ENCODE measurements around the gene ZNF287. TPM values are rescaled to one million over a fixed set of nuclear protein-coding genes. Genes with fewer than 3 reads are reported as not detected.

Gene ZNF287
- total and polyA plus RNA-seq, 10 of the 15 experiments (the other 5 are each of a cell fraction or from before 2014, with no cell fraction given), result 1.9 to 15.5 (median 4.0) TPM

DNA sequence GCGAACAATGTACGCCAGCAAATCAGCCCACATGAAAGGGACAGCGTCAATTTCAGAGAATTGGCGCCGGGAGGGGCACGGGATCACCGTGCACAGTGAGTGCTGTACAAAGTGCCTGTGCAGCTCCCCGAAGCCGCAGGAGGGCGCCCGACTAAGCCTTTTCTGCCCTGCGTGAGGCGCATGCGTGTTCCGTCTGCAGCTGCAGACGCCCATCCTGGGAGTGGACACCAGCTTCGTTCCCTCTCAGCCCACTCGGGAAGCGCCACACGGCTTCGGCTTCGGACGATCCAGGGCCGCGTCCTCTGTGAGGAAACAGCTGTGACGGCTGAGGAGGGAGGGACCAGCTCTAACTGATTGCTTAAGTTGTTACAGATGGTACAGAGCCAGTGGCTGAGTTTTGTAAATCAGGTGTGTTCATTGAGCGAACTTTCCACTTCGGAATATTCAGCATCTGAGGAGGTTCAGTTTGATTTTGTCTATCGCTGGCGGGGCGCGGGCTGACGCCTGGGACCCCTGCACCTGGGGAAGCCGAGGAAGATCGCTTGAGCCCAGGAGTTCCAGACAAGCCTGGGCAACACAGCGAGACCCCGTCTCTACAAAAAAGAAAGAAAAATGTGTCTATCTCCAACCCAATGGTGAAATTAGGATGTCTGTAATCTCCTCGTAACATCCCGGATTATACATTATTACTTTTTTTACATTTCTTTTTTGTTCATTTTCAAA, 15.4 kb upstream of the ZNF287 start (continued):
- TF ChIP-seq, protein P1, sequence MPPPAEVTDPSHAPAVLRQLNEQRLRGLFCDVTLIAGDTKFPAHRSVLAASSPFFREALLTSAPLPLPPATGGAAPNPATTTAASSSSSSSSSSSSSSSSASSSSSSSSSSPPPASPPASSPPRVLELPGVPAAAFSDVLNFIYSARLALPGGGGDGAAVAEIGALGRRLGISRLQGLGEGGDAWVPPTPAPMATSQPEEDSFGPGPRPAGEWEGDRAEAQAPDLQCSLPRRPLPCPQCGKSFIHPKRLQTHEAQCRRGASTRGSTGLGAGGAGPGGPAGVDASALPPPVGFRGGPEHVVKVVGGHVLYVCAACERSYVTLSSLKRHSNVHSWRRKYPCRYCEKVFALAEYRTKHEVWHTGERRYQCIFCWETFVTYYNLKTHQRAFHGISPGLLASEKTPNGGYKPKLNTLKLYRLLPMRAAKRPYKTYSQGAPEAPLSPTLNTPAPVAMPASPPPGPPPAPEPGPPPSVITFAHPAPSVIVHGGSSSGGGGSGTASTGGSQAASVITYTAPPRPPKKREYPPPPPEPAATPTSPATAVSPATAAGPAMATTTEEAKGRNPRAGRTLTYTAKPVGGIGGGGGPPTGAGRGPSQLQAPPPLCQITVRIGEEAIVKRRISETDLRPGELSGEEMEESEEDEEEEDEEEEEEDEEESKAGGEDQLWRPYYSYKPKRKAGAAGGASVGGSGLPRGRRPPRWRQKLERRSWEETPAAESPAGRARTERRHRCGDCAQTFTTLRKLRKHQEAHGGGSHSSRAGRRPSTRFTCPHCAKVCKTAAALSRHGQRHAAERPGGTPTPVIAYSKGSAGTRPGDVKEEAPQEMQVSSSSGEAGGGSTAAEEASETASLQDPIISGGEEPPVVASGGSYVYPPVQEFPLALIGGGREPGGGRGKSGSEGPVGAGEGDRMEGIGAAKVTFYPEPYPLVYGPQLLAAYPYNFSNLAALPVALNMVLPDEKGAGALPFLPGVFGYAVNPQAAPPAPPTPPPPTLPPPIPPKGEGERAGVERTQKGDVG (CRISPR knock-in tag; IDR thresholded peaks at IDR 0.05), result no peak
- TF ChIP-seq ESRRA (IDR thresholded peaks at IDR 0.05; ENCODE audit: low read length) (no peak), ZNF207 (IDR thresholded peaks at IDR 0.05; ENCODE audit: borderline replicate concordance) (no peak), RB1 (IDR thresholded peaks at IDR 0.05; ENCODE audit: borderline replicate concordance) (no peak), ATF7 (IDR thresholded peaks at IDR 0.05; ENCODE audit: low read depth) (no peak), NFYA (IDR thresholded peaks at IDR 0.05; ENCODE audit: borderline replicate concordance, low read depth, low read length) (no peak), YY1 (IDR thresholded peaks at IDR 0.05; ENCODE audit: low read depth, low read length) (0 out of 2 replicates have a peak, but pooled peaks have one; percentile 21), SRF (IDR thresholded peaks at IDR 0.05; ENCODE audit: low read depth in 2 of 2, low read length in 2 of 2) (no peak), FOXK2 (IDR thresholded peaks at IDR 0.05) (no peak), ZNF24 (IDR thresholded peaks at IDR 0.05) (0 out of 2 replicates have a peak, but pooled peaks have one; percentile 23), POU2F2 (IDR thresholded peaks at IDR 0.05; ENCODE audit: borderline replicate concordance, low read depth, low read length) (0 out of 3 replicates have a peak, but pooled peaks have one; percentile 21), MTA3 (IDR thresholded peaks at IDR 0.05; ENCODE audit: borderline replicate concordance, low read length) (no peak), ZNF217 (IDR thresholded peaks at IDR 0.05) (no peak), MEF2B (IDR thresholded peaks at IDR 0.05; ENCODE audit: partially characterized antibody, poor library complexity, severe bottlenecking) (no peak)
- TF ChIP-seq, protein P2, sequence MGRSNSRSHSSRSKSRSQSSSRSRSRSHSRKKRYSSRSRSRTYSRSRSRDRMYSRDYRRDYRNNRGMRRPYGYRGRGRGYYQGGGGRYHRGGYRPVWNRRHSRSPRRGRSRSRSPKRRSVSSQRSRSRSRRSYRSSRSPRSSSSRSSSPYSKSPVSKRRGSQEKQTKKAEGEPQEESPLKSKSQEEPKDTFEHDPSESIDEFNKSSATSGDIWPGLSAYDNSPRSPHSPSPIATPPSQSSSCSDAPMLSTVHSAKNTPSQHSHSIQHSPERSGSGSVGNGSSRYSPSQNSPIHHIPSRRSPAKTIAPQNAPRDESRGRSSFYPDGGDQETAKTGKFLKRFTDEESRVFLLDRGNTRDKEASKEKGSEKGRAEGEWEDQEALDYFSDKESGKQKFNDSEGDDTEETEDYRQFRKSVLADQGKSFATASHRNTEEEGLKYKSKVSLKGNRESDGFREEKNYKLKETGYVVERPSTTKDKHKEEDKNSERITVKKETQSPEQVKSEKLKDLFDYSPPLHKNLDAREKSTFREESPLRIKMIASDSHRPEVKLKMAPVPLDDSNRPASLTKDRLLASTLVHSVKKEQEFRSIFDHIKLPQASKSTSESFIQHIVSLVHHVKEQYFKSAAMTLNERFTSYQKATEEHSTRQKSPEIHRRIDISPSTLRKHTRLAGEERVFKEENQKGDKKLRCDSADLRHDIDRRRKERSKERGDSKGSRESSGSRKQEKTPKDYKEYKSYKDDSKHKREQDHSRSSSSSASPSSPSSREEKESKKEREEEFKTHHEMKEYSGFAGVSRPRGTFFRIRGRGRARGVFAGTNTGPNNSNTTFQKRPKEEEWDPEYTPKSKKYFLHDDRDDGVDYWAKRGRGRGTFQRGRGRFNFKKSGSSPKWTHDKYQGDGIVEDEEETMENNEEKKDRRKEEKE (IDR thresholded peaks at IDR 0.05), result no peak
- TF ChIP-seq, protein P3, sequence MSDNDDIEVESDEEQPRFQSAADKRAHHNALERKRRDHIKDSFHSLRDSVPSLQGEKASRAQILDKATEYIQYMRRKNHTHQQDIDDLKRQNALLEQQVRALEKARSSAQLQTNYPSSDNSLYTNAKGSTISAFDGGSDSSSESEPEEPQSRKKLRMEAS (IDR thresholded peaks at IDR 0.05; ENCODE audit: low read depth, low read length), result no peak
- TF ChIP-seq, protein P4, sequence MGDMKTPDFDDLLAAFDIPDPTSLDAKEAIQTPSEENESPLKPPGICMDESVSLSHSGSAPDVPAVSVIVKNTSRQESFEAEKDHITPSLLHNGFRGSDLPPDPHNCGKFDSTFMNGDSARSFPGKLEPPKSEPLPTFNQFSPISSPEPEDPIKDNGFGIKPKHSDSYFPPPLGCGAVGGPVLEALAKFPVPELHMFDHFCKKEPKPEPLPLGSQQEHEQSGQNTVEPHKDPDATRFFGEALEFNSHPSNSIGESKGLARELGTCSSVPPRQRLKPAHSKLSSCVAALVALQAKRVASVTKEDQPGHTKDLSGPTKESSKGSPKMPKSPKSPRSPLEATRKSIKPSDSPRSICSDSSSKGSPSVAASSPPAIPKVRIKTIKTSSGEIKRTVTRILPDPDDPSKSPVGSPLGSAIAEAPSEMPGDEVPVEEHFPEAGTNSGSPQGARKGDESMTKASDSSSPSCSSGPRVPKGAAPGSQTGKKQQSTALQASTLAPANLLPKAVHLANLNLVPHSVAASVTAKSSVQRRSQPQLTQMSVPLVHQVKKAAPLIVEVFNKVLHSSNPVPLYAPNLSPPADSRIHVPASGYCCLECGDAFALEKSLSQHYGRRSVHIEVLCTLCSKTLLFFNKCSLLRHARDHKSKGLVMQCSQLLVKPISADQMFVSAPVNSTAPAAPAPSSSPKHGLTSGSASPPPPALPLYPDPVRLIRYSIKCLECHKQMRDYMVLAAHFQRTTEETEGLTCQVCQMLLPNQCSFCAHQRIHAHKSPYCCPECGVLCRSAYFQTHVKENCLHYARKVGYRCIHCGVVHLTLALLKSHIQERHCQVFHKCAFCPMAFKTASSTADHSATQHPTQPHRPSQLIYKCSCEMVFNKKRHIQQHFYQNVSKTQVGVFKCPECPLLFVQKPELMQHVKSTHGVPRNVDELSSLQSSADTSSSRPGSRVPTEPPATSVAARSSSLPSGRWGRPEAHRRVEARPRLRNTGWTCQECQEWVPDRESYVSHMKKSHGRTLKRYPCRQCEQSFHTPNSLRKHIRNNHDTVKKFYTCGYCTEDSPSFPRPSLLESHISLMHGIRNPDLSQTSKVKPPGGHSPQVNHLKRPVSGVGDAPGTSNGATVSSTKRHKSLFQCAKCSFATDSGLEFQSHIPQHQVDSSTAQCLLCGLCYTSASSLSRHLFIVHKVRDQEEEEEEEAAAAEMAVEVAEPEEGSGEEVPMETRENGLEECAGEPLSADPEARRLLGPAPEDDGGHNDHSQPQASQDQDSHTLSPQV (IDR thresholded peaks at IDR 0.05), result no peak
- TF ChIP-seq, protein P5, sequence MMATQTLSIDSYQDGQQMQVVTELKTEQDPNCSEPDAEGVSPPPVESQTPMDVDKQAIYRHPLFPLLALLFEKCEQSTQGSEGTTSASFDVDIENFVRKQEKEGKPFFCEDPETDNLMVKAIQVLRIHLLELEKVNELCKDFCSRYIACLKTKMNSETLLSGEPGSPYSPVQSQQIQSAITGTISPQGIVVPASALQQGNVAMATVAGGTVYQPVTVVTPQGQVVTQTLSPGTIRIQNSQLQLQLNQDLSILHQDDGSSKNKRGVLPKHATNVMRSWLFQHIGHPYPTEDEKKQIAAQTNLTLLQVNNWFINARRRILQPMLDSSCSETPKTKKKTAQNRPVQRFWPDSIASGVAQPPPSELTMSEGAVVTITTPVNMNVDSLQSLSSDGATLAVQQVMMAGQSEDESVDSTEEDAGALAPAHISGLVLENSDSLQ (IDR thresholded peaks at IDR 0.05), result no peak

Measured in GM12878 (cell line).